Neural crest cell (in vitro differentiated cells): ENCODE data around the gene NIN. TPM values are rescaled to one million over a fixed set of nuclear protein-coding genes. Genes with fewer than 3 reads are reported as not detected.

ENCODE experiments used
- DNase-seq: peaks from one replicate; pipeline ENCODE4 v3.0.0; 2021; ENCODE audit warnings: low read depth, mixed read lengths, low spot score
- H3K27ac Mint-ChIP-seq: one replicate; pipeline ENCODE4 v1.8.0; 2021; ENCODE audit warnings: mild to moderate bottlenecking, mixed read lengths; ENCODE audit not compliant: unreplicated experiment
- H3K27me3 Mint-ChIP-seq: 2 replicates; pipeline ENCODE4 v1.8.0; 2021; ENCODE audit warnings: low read depth, mild to moderate bottlenecking, mixed read lengths
- H3K36me3 Mint-ChIP-seq: 2 replicates; pipeline ENCODE4 v1.8.0; 2021; ENCODE audit warnings: low read depth, mild to moderate bottlenecking, mixed read lengths
- H3K4me1 Mint-ChIP-seq: 2 replicates; pipeline ENCODE4 v1.8.0; 2021; ENCODE audit warnings: mixed read lengths
- H3K4me3 Mint-ChIP-seq: one replicate; pipeline ENCODE4 v1.8.0; 2021; ENCODE audit warnings: mild to moderate bottlenecking, mixed read lengths
- H3K9me3 Mint-ChIP-seq: 2 replicates; pipeline ENCODE4 v1.8.0; 2021; ENCODE audit warnings: mixed read lengths
- total RNA-seq: library from RNA; stranded (reverse); gene quantifications from 2 replicates; pipeline ENCODE4 v1.2.1, GENCODE V29; 2021
- TF ChIP-seq, protein P1 (sequence below): fragments of 200-600 bp; sonication (generic); conservative IDR thresholded peaks from 2 replicates; pipeline ENCODE4 v1.5.0; 2021; ENCODE audit warnings: antibody characterized with exemption, mild to moderate bottlenecking

Gene NIN
- total RNA-seq, 1 donor from 2014 or later = 94.9 TPM

DNA sequence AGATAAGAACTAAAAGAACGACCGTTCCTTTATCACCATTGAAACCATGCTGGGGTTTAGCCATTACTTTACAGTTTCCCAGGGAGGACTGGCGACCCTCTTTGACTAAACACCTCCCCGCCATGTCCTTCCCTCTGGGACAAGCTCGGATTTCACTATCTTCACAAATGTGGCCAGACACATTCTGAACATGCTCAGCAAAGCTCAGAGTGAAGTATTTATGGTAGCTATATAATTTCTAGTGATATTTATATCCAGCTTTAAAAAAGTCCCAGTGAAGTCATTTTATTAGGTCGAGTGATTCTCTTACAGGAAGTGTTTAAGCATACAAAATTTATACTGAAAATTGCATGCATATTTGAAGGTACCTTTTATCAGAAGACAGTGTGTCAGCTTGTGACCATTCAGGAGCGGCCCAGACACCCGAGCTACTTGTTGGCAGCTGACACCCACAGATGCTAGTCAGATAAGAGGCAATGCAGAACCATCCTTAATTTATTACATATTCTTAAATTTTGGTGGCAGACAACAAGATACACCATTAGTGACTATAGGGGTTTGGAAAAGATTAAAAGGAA lies 36.8 kb downstream of the NIN start:
- no peaks in the 10 kb centered on the region for H3K9me3 Mint-ChIP-seq
- peak overlapping the region; percentile 13 for H3K27ac Mint-ChIP-seq
- peaks cover 16% of the 10 kb centered on the region for H3K36me3 Mint-ChIP-seq
- no peak overlapping the region for H3K4me3 Mint-ChIP-seq
- TF ChIP-seq, protein P1, sequence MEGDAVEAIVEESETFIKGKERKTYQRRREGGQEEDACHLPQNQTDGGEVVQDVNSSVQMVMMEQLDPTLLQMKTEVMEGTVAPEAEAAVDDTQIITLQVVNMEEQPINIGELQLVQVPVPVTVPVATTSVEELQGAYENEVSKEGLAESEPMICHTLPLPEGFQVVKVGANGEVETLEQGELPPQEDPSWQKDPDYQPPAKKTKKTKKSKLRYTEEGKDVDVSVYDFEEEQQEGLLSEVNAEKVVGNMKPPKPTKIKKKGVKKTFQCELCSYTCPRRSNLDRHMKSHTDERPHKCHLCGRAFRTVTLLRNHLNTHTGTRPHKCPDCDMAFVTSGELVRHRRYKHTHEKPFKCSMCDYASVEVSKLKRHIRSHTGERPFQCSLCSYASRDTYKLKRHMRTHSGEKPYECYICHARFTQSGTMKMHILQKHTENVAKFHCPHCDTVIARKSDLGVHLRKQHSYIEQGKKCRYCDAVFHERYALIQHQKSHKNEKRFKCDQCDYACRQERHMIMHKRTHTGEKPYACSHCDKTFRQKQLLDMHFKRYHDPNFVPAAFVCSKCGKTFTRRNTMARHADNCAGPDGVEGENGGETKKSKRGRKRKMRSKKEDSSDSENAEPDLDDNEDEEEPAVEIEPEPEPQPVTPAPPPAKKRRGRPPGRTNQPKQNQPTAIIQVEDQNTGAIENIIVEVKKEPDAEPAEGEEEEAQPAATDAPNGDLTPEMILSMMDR = no peak
- no peak for DNase-seq
- peaks cover 35% of the 10 kb centered on the region for H3K4me1 Mint-ChIP-seq
- no peaks in the 10 kb centered on the region for H3K27me3 Mint-ChIP-seq

DNA sequence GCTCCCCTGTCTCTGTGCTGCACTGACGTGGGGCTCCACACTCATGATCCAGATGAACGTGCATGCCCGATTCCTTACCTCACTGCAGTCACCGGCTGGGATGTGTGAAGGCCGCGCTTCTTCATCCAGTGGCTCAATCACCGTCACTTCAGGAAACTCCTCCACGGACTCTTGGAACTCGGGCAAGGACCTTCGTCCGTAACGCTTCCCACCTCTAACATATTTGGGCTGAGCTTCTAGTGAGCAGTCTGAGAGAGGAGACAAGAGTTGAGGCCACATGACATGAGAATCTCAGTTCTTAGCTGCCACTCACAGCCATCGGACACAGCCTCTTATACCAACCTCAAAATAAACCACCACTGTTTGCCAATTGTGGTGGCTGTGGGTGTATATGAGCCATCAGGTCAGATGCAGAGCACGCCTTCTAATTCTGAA lies 38.3 kb downstream of the NIN start:
- DNase-seq = no peak
- Mint-ChIP-seq H3K4me1 (peaks cover 28% of the 10 kb centered on the region), H3K27me3 (no peaks in the 10 kb centered on the region), H3K4me3 (no peak overlapping the region), H3K36me3 (peaks cover 13% of the 10 kb centered on the region), H3K27ac (no peak overlapping the region), H3K9me3 (no peaks in the 10 kb centered on the region)
- TF ChIP-seq, protein P1 = no peak

DNA sequence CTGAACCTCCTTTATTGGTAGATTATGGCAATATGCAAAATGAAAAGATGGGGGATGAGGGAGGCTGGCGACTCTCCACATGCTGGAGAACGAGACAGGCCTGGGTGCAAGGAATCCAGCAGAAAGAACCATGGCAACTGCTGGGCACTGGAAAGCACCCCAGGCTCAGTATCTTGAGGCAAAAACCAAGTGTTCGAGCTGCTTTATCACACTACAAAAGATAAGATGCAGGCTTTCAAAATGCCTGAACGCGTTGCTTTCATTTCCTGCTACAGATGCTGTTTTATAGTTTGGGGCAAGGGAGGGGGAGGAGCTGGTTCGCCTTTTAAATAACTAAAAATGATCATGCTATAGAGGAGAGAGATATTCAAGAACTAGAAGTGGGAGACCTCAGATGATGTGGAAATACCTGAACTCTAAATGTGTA lies 38.9 kb downstream of the NIN start:
- DNase-seq = no peak
- no peak overlapping the region for H3K27ac Mint-ChIP-seq
- H3K4me3 Mint-ChIP-seq = no peak overlapping the region
- no peaks in the 10 kb centered on the region for H3K9me3 Mint-ChIP-seq
- H3K27me3 Mint-ChIP-seq = no peaks in the 10 kb centered on the region
- peaks cover 13% of the 10 kb centered on the region for H3K36me3 Mint-ChIP-seq
- peaks cover 27% of the 10 kb centered on the region for H3K4me1 Mint-ChIP-seq
- TF ChIP-seq, protein P1 = no peak

DNA sequence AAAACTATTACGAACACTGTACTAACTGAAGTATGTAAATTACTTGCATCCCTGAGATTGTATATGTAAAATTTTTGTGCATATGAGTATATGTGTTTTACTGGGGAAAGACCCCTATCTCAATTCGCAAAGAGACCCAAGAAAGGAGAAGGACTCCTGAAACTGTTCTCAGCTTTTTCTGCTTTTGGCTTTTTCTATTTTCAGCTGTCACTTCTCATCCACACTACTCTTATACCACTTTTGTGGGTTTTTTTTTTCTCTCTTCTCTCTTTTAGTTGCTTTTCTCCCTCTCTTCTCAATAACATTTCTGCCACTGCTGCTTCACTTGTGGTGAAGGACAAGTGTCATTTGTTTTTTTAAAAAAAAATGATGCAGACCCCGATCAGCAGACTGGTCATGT lies 39.8 kb downstream of the NIN start:
- TF ChIP-seq, protein P1 = no peak
- Mint-ChIP-seq H3K4me1 (peaks cover 28% of the 10 kb centered on the region), H3K9me3 (no peaks in the 10 kb centered on the region), H3K36me3 (peaks cover 13% of the 10 kb centered on the region), H3K27me3 (no peaks in the 10 kb centered on the region), H3K27ac (no peak overlapping the region), H3K4me3 (no peak overlapping the region)
- no peak for DNase-seq

DNA sequence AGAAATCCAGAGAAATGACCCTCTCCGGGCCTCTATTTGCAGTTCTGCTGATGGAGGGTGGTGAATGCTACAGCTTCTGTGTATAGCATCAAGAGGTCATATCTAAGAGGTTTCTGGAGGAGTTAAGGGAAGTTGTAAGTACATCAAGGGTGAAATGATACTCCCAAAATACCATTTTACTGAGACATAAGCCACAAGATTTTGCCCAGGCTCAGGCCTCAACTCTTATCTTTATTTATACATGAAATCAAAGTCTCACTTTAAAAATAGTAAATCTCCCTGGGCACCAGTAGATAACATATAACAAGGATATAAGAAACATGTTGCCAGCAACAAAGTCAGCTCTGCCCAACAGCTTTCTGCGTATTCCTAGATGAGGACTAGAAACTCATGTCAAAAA lies 40.4 kb downstream of the NIN start:
- TF ChIP-seq, protein P1 = no peak
- H3K36me3 Mint-ChIP-seq = peaks cover 13% of the 10 kb centered on the region
- DNase-seq = no peak

More for the DNA sequence above, 40.4 kb downstream of the NIN start:
- Mint-ChIP-seq H3K9me3 (no peaks in the 10 kb centered on the region), H3K27ac (no peak overlapping the region), H3K4me3 (no peak overlapping the region), H3K4me1 (peaks cover 34% of the 10 kb centered on the region), H3K27me3 (no peaks in the 10 kb centered on the region)
